Central memory CD8-positive, alpha-beta T cell (primary cell): ENCODE data around the gene PANK1.

ENCODE experiments used
- ATAC-seq: fragments of 150-1000 bp; cut with Tn5 transposase; replicated peaks from 2 replicates; pipeline ENCODE4 v1.10.0; 2022; ENCODE audit warnings: mild to moderate bottlenecking, moderate FRiP score, moderate number of reproducible peaks; ENCODE audit not compliant: poor library complexity, severe bottlenecking; ENCODE audit errors: extremely low read depth
- DNase-seq, 2 donors: peaks; one replicate each; pipeline ENCODE4 v3.0.0; 2021; ENCODE audit warnings: low spot score in 2 of 2
- H3K27ac Mint-ChIP-seq: one replicate; pipeline ENCODE4 v1.8.0; 2022; ENCODE audit warnings: low read depth, mild to moderate bottlenecking, moderate library complexity, mixed read lengths
- H3K27me3 Mint-ChIP-seq: one replicate; pipeline ENCODE4 v1.8.0; 2022; ENCODE audit warnings: mixed read lengths
- H3K36me3 Mint-ChIP-seq: one replicate; pipeline ENCODE4 v1.8.0; 2022; ENCODE audit warnings: mild to moderate bottlenecking, moderate library complexity, mixed read lengths; ENCODE audit not compliant: insufficient read depth
- H3K4me1 Mint-ChIP-seq: one replicate; pipeline ENCODE4 v1.8.0; 2022; ENCODE audit warnings: mixed read lengths
- H3K4me3 Mint-ChIP-seq: one replicate; pipeline ENCODE4 v1.8.0; 2022; ENCODE audit warnings: mild to moderate bottlenecking, moderate library complexity, mixed read lengths
- H3K9me3 Mint-ChIP-seq: one replicate; pipeline ENCODE4 v1.8.0; 2022; ENCODE audit warnings: mixed read lengths

Gene PANK1

DNA sequence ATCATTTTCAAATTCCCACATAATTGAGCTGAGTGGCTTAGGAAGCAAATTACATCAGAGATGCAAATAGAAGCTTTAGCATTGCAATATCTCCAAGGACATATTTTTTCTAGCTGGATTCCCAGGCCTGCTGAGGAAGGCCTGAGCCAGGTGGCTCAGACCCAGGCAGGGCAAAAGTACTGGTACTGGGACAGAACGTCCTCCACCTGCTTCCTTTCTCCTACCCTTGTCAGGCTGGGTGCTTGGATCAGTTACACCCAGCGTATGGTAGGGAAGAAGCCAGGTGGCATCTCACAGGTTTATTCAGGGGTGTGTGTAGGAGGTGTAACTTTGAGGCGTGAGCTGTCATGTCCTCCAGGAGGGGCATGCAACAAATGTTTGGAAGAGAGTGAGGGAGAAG is 3.0 kb upstream of the PANK1 start:
- H3K27ac Mint-ChIP-seq: no peak overlapping the region
- H3K4me3 Mint-ChIP-seq: no peak overlapping the region
- no peaks in the 10 kb centered on the region for H3K9me3 Mint-ChIP-seq
- no peaks in the 10 kb centered on the region for H3K36me3 Mint-ChIP-seq
- DNase-seq (no peak), ATAC-seq (no peak)
- peaks cover 42% of the 10 kb centered on the region for H3K27me3 Mint-ChIP-seq
- peaks cover 14% of the 10 kb centered on the region for H3K4me1 Mint-ChIP-seq

GRCh38 chr10:89646889-89647657 is 2.0 kb upstream of the PANK1 start:
- ATAC-seq (no peak), DNase-seq (no peak)
- Mint-ChIP-seq H3K4me3 (peak overlapping the region; percentile 5), H3K27me3 (peaks cover 42% of the 10 kb centered on the region), H3K36me3 (no peaks in the 10 kb centered on the region), H3K4me1 (peaks cover 14% of the 10 kb centered on the region), H3K9me3 (no peaks in the 10 kb centered on the region), H3K27ac (no peak overlapping the region)

DNA sequence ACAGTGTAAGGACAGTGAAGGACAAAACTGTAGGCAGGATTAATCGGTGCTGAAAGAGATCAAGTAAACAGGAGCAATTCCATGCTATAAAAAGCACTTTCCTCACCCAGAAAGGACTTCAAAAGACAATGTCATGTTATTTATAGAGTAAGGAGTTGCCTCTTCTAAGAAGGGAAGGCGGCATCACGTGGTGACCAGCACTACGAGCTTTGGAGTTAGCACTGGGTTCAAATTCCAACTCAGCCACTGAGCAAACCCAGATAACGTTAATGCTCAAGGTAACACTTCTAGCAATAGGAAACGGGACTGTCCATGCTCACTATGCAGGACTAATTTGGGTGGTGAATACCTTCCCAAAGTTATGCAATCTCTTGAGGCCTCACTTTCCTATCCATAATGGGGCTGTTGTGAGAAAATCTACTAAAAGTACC is 715 bp upstream of the PANK1 start:
- Mint-ChIP-seq H3K4me1 (peaks cover 14% of the 10 kb centered on the region), H3K9me3 (no peaks in the 10 kb centered on the region), H3K4me3 (no peak overlapping the region), H3K27me3 (peaks cover 41% of the 10 kb centered on the region), H3K27ac (no peak overlapping the region), H3K36me3 (no peaks in the 10 kb centered on the region)
- DNase-seq: no peak
- ATAC-seq: no peak

- H3K4me1 Mint-ChIP-seq: peaks cover 14% of the 10 kb centered on the region
- DNase-seq: peak in 1 of 2 donors; percentile 15
- no peaks in the 10 kb centered on the region for H3K36me3 Mint-ChIP-seq
- peak; percentile 16 for ATAC-seq
- no peak overlapping the region for H3K4me3 Mint-ChIP-seq
- no peaks in the 10 kb centered on the region for H3K9me3 Mint-ChIP-seq
- no peak overlapping the region for H3K27ac Mint-ChIP-seq
- peaks cover 30% of the 10 kb centered on the region for H3K27me3 Mint-ChIP-seq
These were observed 413 bp downstream of the PANK1 start for GRCh38 chr10:89644691-89644966.

DNA sequence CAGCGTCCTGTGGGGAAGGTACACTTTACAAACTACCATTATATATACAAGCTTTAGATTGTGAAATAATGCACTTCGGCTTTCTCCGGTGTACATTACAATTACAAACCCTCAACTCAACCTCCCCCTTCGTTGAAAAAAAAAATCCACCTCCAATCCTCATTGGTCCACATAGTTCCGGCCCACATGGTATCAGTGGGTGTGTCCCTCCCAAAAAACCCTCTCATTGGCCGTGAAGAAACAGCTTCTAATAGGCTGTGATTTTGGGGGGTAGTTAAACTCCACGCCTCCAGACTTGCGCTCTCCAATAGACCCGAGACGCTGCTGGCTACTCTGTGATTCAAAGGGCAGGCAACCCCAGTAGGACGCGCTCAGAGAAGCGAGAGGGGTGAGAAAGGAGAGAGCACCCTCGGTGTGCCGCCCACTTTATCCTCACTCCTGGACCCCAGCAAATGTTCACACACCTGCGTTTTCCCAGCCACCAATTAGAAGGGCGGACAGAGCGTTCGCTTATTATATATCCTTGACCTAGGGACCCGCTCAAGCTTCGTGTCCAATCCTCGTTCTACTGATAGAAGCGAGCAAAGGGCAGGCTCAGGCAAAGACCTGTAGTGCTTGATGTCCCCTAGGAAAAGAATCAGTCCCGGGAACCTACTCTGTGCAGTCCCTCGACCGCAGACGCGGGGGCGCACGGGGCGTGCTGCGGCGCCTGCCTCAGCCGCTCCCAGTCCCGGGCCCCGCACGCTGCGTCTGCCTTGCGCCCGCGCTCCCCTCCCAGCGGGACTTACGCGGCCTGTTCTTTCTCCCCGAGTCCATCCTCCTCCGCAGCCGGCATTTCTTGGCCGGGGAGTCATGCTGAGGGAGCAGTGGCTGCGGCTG is 991 bp downstream of the PANK1 start:
- Mint-ChIP-seq H3K36me3 (no peaks in the 10 kb centered on the region), H3K27me3 (peaks cover 24% of the 10 kb centered on the region), H3K4me3 (no peak overlapping the region), H3K27ac (no peak overlapping the region), H3K4me1 (peaks cover 14% of the 10 kb centered on the region), H3K9me3 (no peaks in the 10 kb centered on the region)
- DNase-seq (peak; percentile 32 to 56), ATAC-seq (peak; percentile 90)

DNA sequence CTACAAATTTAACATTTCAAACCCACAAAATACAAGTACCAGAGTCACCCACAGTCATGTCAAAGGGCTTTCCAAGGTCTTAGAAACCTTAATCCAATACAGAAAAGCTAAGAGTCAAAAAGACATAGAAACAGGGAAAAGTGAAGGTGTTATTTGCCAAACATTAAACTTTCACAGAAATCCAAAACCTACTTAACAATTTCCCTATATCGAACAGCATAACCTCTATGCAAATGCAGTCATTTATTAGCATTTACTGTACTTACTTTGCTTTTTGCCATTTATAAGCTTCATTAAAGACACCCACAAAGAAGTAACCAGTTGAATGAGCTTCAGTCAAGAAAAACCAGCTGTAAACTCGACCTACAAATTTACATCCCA is 1.6 kb downstream of the PANK1 start:
- no peak for DNase-seq
- peaks cover 17% of the 10 kb centered on the region for H3K27me3 Mint-ChIP-seq
- peaks cover 14% of the 10 kb centered on the region for H3K4me1 Mint-ChIP-seq
- no peaks in the 10 kb centered on the region for H3K36me3 Mint-ChIP-seq
- no peak overlapping the region for H3K27ac Mint-ChIP-seq
- no peaks in the 10 kb centered on the region for H3K9me3 Mint-ChIP-seq
- no peak for ATAC-seq
- no peak overlapping the region for H3K4me3 Mint-ChIP-seq

DNA sequence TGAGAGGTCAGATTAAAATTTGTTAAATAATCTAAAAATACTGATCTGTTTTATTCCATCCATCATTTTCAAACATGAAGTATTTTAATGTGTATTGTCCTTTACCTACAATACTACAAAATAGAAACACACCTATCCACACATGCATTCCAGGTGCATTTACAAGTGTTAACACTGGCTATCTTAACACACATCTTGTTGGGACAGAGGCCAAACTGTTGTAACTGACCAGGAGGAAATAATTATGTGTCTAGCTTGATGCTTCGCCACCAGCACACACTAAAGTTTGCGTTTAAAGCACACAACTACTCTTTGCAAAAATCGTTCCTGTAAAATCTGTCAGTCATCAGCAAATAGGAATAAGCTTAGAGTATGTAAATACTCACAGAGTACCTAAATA is 2.8 kb downstream of the PANK1 start:
- Mint-ChIP-seq H3K36me3 (no peaks in the 10 kb centered on the region), H3K4me1 (peaks cover 14% of the 10 kb centered on the region), H3K27ac (no peak overlapping the region), H3K27me3 (peaks cover 10% of the 10 kb centered on the region), H3K4me3 (no peak overlapping the region), H3K9me3 (no peaks in the 10 kb centered on the region)
- DNase-seq (no peak), ATAC-seq (no peak)

- H3K36me3 Mint-ChIP-seq: no peaks in the 10 kb centered on the region
- H3K27ac Mint-ChIP-seq: no peak overlapping the region
- no peak for ATAC-seq
These were observed 4.8 kb downstream of the PANK1 start for GRCh38 chr10:89640241-89640640.

DNA sequence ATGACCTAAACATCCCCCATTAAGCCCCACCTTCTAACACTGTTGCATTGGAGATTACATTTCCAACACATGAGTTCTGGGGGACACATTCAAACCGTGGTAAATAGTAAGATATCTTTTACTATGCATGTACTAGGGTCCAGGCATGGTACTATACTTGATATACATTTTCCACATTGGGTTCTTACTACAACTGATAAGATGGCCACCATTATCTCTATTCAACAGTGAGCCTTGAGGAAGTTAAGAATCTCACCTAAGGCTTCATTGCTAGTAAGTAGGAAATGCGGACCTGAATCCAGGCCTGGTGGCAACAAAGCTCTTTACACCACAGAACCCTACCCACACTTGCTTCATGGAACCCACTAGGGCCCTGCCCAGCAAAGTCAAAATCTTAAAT is 5.7 kb downstream of the PANK1 start:
- no peak for ATAC-seq
- Mint-ChIP-seq H3K27ac (no peak overlapping the region), H3K9me3 (no peaks in the 10 kb centered on the region), H3K4me1 (no peaks in the 10 kb centered on the region), H3K36me3 (no peaks in the 10 kb centered on the region), H3K27me3 (no peaks in the 10 kb centered on the region), H3K4me3 (no peak overlapping the region)
- no peak for DNase-seq

More at GRCh38 chr10:89640241-89640640, 4.8 kb downstream of the PANK1 start:
- Mint-ChIP-seq H3K4me1 (peaks cover 4% of the 10 kb centered on the region), H3K9me3 (no peaks in the 10 kb centered on the region), H3K27me3 (no peaks in the 10 kb centered on the region), H3K4me3 (no peak overlapping the region)
- no peak for DNase-seq

DNA sequence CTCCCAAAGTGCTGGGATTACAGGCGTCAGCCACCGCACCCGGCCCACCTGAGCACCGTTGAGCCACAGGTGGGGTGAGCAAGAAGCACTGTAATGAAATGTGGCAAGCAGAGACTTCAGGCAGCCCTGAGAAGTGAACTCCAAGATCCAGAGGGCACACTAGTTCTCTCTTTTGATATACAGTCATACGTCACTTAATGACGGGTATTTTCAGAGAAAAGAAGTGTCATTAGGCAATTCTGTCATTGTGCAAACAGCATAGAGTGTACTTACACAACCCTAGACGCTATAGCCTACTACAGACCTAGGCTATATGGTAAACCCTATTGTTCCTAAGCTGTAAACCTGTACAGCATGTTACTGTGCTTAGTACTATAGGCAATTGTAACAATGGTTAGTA is 7.9 kb downstream of the PANK1 start:
- Mint-ChIP-seq H3K27me3 (no peaks in the 10 kb centered on the region), H3K4me3 (no peak overlapping the region), H3K27ac (no peak overlapping the region), H3K36me3 (no peaks in the 10 kb centered on the region), H3K4me1 (no peaks in the 10 kb centered on the region), H3K9me3 (no peaks in the 10 kb centered on the region)
- ATAC-seq (no peak), DNase-seq (no peak)

DNA sequence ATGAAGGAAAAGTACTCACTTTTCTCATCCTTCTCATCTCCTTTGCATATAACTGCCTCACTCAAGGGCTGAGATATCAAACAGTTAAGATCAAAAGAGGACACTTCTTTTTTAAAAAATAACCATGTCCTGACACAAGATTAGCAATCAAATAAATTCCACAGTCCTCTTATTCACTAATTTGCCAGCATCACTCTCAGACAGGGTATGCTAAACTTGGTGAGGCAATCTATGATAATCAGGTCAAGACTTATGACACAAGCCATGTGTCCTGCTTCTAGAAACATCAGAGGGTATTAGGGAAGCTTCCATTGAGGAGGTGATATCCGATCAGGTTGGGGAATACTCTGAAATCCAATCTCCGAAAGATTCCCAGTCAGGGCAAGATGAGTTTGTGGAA is 10.4 kb downstream of the PANK1 start:
- DNase-seq (no peak), ATAC-seq (no peak)
- H3K27me3 Mint-ChIP-seq: no peaks in the 10 kb centered on the region
- H3K4me1 Mint-ChIP-seq: no peaks in the 10 kb centered on the region
- no peaks in the 10 kb centered on the region for H3K9me3 Mint-ChIP-seq
- H3K27ac Mint-ChIP-seq: no peak overlapping the region
- H3K4me3 Mint-ChIP-seq: no peak overlapping the region
- H3K36me3 Mint-ChIP-seq: no peaks in the 10 kb centered on the region

DNA sequence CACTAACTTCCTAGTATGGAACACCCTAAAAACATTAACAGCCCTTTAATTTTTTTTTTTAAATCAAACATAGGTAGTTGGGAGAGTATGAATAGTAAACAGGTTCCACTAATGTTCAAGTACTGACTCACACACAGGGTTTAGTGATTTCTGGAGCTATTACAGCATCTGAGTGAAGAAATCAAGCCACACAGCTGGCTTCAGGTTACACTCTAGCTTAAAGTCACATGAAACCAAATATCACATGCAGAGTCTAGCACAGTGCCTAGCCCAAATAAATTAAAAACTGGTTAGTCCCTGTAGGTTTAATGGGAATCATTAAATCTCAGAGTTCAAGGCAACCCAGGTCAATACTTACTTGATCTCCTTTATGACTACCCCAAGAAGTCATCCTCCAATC is 11.6 kb downstream of the PANK1 start:
- no peaks in the 10 kb centered on the region for H3K4me1 Mint-ChIP-seq
- ATAC-seq: no peak
- no peaks in the 10 kb centered on the region for H3K27me3 Mint-ChIP-seq

GRCh38 chr10:89632824-89633223 is 12.2 kb downstream of the PANK1 start:
- H3K4me3 Mint-ChIP-seq: no peak overlapping the region
- ATAC-seq: no peak
- DNase-seq: no peak
- no peaks in the 10 kb centered on the region for H3K27me3 Mint-ChIP-seq
- H3K36me3 Mint-ChIP-seq: no peaks in the 10 kb centered on the region
- H3K9me3 Mint-ChIP-seq: no peaks in the 10 kb centered on the region
- H3K4me1 Mint-ChIP-seq: no peaks in the 10 kb centered on the region
- no peak overlapping the region for H3K27ac Mint-ChIP-seq

More for the DNA sequence above, 11.6 kb downstream of the PANK1 start:
- no peaks in the 10 kb centered on the region for H3K36me3 Mint-ChIP-seq
- H3K4me3 Mint-ChIP-seq: no peak overlapping the region
- H3K9me3 Mint-ChIP-seq: no peaks in the 10 kb centered on the region
- no peak for DNase-seq
- no peak overlapping the region for H3K27ac Mint-ChIP-seq
